Measurements from ENCODE around the gene ACVRL1.

Gene ACVRL1

DNA sequence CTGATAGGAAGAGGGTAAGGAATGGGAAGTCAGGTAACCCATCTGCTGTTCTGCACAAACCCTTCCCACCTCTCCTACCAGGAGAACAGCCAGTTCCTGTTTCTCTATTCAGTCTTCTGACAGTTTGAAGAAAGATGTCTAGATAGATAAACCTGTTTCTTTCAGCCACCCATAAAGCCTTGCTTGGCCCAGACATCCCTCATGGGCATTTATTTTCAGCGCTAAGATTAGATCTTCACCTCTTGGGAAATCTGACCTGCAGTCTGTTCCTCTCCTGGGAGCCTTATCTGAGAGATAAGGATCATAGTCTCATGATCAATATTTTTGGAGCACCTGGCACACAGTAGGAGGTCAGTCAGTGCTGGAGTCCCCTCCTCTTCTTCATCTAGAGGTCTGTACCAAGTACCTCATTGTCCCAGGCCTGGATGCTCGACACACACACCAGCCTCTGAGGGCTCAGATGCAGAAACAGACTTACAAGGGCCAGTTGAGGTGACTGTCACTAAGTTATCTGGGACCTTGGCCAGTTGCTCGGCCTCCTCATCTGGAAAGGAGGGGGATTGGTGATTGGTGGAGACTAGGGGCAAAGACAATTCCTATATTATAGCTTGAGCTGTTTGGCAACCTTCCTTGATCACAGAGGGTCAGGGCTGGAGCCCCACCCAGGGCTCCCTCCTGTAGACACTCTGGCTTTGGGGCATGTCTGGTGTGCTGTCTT, 18.2 kb downstream of the ACVRL1 start:
- no peak overlapping the region for H3K4me3 Mint-ChIP-seq
- H3K36me3 Mint-ChIP-seq (ENCODE audit: low read depth): no peaks in the 10 kb centered on the region
- TF ChIP-seq, protein P1, sequence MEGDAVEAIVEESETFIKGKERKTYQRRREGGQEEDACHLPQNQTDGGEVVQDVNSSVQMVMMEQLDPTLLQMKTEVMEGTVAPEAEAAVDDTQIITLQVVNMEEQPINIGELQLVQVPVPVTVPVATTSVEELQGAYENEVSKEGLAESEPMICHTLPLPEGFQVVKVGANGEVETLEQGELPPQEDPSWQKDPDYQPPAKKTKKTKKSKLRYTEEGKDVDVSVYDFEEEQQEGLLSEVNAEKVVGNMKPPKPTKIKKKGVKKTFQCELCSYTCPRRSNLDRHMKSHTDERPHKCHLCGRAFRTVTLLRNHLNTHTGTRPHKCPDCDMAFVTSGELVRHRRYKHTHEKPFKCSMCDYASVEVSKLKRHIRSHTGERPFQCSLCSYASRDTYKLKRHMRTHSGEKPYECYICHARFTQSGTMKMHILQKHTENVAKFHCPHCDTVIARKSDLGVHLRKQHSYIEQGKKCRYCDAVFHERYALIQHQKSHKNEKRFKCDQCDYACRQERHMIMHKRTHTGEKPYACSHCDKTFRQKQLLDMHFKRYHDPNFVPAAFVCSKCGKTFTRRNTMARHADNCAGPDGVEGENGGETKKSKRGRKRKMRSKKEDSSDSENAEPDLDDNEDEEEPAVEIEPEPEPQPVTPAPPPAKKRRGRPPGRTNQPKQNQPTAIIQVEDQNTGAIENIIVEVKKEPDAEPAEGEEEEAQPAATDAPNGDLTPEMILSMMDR (IDR thresholded peaks at IDR 0.05): no peak
- no peaks in the 10 kb centered on the region for H3K9me3 Mint-ChIP-seq
- no peak overlapping the region for H3K27ac Mint-ChIP-seq
- peaks cover 19% of the 10 kb centered on the region for H3K27me3 Mint-ChIP-seq (ENCODE audit: low read depth, poor library complexity)
- peaks cover 42% of the 10 kb centered on the region for H3K4me1 Mint-ChIP-seq
- DNase-seq: no peak

DNA sequence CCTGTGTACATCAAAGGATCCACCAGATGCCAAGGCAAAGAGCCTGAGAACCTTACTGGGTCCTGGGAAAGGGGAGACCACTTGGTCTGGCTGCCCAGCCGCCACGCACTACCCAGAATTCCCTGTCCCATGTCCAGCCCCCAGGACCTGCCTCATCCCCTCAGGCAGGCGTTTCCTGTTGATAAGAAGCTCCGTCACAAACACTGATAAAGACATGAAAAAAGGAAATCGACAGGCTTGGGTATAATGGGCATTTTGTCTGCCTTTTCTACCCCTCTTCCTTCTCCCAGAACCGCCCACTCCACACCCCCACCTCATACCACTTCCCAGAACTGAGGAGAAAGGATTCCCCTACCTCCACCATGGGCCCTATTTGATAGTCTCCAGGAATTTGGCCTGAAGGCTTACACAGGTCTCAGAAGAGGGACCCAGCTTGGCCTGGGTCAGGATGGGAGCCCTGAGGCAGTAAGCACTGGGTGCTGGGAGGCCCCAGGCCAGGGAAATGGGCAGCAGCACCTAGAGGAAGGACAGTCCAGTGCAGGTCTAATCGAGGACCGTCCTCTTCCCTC, 18.8 kb downstream of the ACVRL1 start:
- Mint-ChIP-seq H3K27me3 (ENCODE audit: low read depth, poor library complexity) (peaks cover 22% of the 10 kb centered on the region), H3K27ac (no peak overlapping the region), H3K36me3 (ENCODE audit: low read depth) (no peaks in the 10 kb centered on the region), H3K9me3 (no peaks in the 10 kb centered on the region), H3K4me3 (no peak overlapping the region), H3K4me1 (peaks cover 36% of the 10 kb centered on the region)
- TF ChIP-seq, protein P1 (IDR thresholded peaks at IDR 0.05): no peak
- no peak for DNase-seq

DNA sequence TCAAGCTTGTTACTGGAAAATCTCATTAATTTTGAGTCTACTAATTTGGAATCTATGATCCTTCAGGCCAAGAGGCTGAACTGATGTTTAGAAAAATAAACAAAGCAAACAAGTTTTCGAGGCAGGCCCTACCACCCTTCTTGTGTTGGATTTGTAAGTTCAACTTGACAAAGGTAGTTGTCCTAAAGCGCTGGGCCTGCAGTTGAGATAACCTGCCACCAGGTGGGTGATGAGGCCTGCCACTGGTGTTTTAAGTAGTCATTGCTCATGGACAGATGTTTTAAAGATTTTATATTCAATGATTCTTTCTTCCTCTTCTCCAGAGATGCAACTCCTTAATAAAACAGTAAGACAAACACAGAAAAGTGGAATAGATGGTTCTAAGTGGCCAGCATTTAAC, 19.4 kb downstream of the ACVRL1 start:
- no peak for DNase-seq
- H3K4me1 Mint-ChIP-seq: peaks cover 30% of the 10 kb centered on the region

DNA sequence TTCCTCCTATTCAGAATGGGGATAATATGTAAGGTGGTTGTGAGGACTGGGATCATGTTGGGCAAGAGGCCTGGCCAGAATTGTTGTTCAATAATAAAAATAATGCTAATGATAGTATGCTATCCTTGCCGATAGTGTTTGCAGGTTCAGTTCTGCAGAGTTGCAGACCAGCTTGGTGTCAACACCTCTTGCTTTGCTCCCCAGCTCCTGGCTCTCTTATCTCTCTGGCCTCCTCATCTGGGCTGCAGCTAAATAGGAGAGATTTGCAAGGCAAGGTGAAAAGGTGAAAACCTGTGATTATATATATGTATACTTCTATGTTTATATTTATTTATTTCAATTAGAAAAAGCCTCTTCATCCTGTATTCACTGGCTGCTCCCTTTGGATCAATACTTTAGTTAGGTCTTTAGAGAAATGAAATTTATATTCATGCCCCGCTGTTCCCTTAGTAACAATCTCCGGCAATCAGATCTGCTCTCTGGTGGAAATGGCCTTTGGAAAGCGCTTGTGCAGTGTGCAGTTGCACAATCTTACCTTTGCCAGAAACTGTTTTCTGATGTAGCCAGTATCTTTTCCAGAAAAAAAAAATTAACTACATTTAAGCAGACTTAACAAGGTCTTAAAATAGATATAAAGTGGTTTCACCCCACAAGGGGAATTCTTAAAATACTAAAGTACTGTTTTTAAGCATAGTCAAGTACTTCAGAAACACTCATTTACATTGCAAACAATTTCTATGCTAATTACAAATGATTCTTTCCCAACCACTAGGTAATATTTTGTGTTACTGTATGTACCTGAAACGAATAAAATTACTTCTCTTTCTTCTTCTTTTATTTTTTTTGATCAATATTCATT, 25.1 kb downstream of the ACVRL1 start:
- TF ChIP-seq, protein P1 (IDR thresholded peaks at IDR 0.05): no peak
- DNase-seq: no peak
- no peaks in the 10 kb centered on the region for H3K36me3 Mint-ChIP-seq (ENCODE audit: low read depth)
- peaks cover 7% of the 10 kb centered on the region for H3K4me1 Mint-ChIP-seq
- no peak overlapping the region for H3K4me3 Mint-ChIP-seq
- no peak overlapping the region for H3K27ac Mint-ChIP-seq
- H3K27me3 Mint-ChIP-seq (ENCODE audit: low read depth, poor library complexity): peaks cover 25% of the 10 kb centered on the region
- H3K9me3 Mint-ChIP-seq: no peaks in the 10 kb centered on the region

More for the DNA sequence above, 19.4 kb downstream of the ACVRL1 start:
- Mint-ChIP-seq H3K27me3 (ENCODE audit: low read depth, poor library complexity) (peaks cover 22% of the 10 kb centered on the region), H3K36me3 (ENCODE audit: low read depth) (no peaks in the 10 kb centered on the region), H3K4me3 (no peak overlapping the region), H3K27ac (no peak overlapping the region), H3K9me3 (no peaks in the 10 kb centered on the region)
- TF ChIP-seq, protein P1 (IDR thresholded peaks at IDR 0.05): peak; percentile 49

DNA sequence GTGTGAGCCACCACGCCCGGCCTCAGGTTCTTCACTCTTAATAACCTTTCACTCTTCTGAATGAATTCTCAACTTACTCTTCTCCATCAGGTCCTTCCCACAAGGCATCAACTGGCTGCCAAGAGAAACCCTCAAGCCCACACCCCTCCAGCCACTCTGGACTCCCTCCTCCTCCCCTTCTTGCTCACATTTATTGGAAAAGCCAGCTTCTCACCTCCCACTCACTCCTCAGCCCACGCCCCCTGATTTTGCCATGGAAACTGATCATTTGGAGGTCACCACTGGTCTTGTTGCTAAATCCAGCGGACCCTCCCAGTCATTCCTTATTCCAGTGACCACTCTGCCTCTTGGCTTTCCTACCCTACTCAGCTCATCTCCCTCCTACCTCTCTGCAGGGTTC, 26.8 kb downstream of the ACVRL1 start:
- no peak overlapping the region for H3K4me3 Mint-ChIP-seq
- no peaks in the 10 kb centered on the region for H3K9me3 Mint-ChIP-seq
- TF ChIP-seq, protein P1 (IDR thresholded peaks at IDR 0.05): no peak
- DNase-seq: no peak
- H3K36me3 Mint-ChIP-seq (ENCODE audit: low read depth): no peaks in the 10 kb centered on the region
- H3K27me3 Mint-ChIP-seq (ENCODE audit: low read depth, poor library complexity): peaks cover 25% of the 10 kb centered on the region
- peaks cover 7% of the 10 kb centered on the region for H3K4me1 Mint-ChIP-seq
- no peak overlapping the region for H3K27ac Mint-ChIP-seq
